Ovary (tissue), 9 donors: ENCODE data around the gene PAFAH1B2. TPM values are rescaled to one million over a fixed set of nuclear protein-coding genes. Genes with fewer than 3 reads are reported as not detected.
A peak's percentile ranks its signal among the peaks of the same experiment; 100 is the strongest.

Experiments used
- DNase-seq, 5 donors: peaks; one replicate each; pipeline ENCODE4 v3.0.0-alpha.2; 2019 to 2020
- H3K27ac ChIP-seq, 2 donors: fragments of 200-600 bp; one replicate each; pipeline versions ENCODE4 v1.5.1 to v1.8.0; 2019 to 2022
- H3K27me3 ChIP-seq: fragments of 200-600 bp; one replicate; pipeline ENCODE4 v1.8.0; 2022
- H3K36me3 ChIP-seq: fragments of 200-600 bp; sonication (generic); one replicate; pipeline ENCODE4 v1.5.1; 2019
- H3K4me1 ChIP-seq: one replicate; pipeline ENCODE4 v1.8.1; 2013; ENCODE audit warnings: mild to moderate bottlenecking, moderate library complexity; ENCODE audit not compliant: insufficient read depth
- H3K4me3 ChIP-seq: fragments of 200-600 bp; sonication (generic); one replicate; pipeline ENCODE4 v1.5.1; 2017
- H3K9me3 ChIP-seq, 2 donors: fragments of 200-600 bp in 1 of 2; sonication (generic) in 1 of 2; one replicate each; pipeline versions ENCODE4 v1.5.1 to v1.8.1; 2013 to 2019; ENCODE audit warnings: mild to moderate bottlenecking in 1 of 2, moderate library complexity in 1 of 2
- EP300 ChIP-seq: sonication (generic); formaldehyde crosslinking; IDR thresholded peaks from one replicate; pipeline ENCODE4 v1.6.1; 2017; ENCODE audit warnings: antibody characterized with exemption
- POLR2A ChIP-seq: fragments of 450-650 bp; IDR thresholded peaks from one replicate; pipeline ENCODE4 v1.6.1; 2017; ENCODE audit warnings: antibody characterized with exemption, mild to moderate bottlenecking, moderate library complexity
- WGBS, 3 donors: extraction: QIAGEN DNeasy Blood & Tissue Kit in 1 of 3; methylation state at CpG; one replicate each; pipeline versions ENCODE4 v1.1.5 to v1.1.7; 2013 to 2017; 5-methylcytosine and 5-hydroxymethylcytosine counted together
- intact Hi-C, 4 donors: fragments of 100-400 bp; cut with DNase I; formaldehyde crosslinking; loops; one replicate each; pipeline versions ENCODE4 v1.11.0 to v1.15.1; 2022 to 2023
- polyA plus RNA-seq, 2 donors: library from polyadenylated mRNA; stranded (reverse); fragments of 200-250 nt in 1 of 2; fragments of 350-450 nt in 1 of 2; fragmentation: Illumina TruSeq in 1 of 2; extraction: RNeasy Lipid Tissue Mini Kit (QIAGEN cat#74804) in 1 of 2; gene quantifications; one replicate each; pipeline ENCODE4 v1.2.3, GENCODE V29; 2013 to 2014
- total RNA-seq, 7 donors: library from RNA; depleted of rRNA in 2 of 7; stranded (reverse); fragments of >200 nt in 2 of 7; fragmentation: NEBNext Ultra II Directional in 3 of 7; extraction: Animal tissue kit (Norgen Biotek cat#: 25700) in 3 of 7; gene quantifications; one replicate each; pipeline versions ENCODE4 v1.1.0 to v1.2.4, GENCODE V29; 2016 to 2023
- TF ChIP-seq, protein P1 (sequence below), 3 donors: fragments of 450-650 bp in 2 of 3; fragments of 200-600 bp in 1 of 3; IDR thresholded peaks; one replicate each; pipeline versions ENCODE4 v1.5.1 to v1.8.0; 2016 to 2022; ENCODE audit warnings: antibody characterized with exemption in 3 of 3, mild to moderate bottlenecking in 1 of 3
- donor health status: DM: no; HTN: no; CAD: no; lungs with moderate emphysema.
- donor health status: DM: no; HTN: no; CAD: no.
- donor health status: Bipolar disorder and iron deficiency.
- donor health status: DM: yes; HTN: yes; CAD: no.
- donor health status: DM: no; HTN: no; CAD: no.
- donor health status: DM: yes; HTN: yes; CAD: no.

PAFAH1B2 gene
- total and polyA plus RNA-seq, 9 donors, result 23.0 to 95.6 (median 75.5) TPM

DNA sequence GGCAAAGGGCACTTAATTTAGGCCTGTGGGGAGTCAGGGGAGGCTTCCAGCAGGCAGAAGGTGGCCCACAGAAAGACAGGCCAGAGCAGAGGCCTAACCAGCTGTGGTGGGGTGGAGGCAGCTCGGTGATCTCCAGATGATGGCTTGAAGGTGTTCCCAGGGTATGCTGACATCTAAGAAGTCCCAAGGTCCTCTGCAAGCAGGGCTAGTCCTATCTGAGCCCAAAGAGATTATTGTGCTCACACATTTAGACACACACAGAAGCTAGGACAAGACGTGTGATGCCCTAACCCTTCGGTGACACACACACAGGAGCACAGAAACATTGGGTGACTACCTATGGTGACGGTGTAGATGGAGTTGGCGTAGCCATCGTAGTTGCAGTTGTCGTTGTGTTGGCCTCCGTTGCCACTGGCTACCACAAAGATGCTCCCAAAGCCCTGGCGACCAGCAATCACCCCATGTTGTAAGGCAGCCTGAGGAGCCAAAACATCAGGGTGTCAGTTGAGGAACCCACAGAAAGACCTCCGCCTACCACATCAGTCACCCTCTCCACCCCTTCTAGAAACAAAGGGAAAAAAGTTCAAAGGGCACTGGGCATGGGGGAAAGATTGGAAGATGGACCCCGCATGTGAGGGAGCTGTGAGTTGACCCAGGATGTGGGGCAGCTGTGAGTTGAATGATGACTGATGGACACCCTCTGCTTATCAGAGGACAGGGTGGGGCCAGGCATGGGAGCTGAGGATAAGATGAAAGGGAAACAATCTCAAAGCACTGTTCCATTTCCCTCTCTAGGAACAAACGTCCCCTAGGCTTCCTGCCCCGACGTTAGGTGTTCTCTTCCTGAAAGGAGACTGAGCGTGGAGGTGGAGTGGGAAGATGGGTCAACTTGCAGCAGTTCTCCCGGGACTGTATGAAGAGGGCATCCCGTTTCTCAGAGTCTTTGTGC is 79.9 kb downstream of the PAFAH1B2 start:
- Histone ChIP-seq H3K27ac (peak overlapping the region in 1 of 2 donors; percentile 17), H3K36me3 (no peaks in the 10 kb centered on the region), H3K4me1 (peaks cover 24% of the 10 kb centered on the region), H3K4me3 (no peak overlapping the region), H3K27me3 (no peaks in the 10 kb centered on the region), H3K9me3 (no peaks in the 10 kb centered on the region)
- TF ChIP-seq EP300 (no peak), POLR2A (no peak)
- TF ChIP-seq, protein P1, sequence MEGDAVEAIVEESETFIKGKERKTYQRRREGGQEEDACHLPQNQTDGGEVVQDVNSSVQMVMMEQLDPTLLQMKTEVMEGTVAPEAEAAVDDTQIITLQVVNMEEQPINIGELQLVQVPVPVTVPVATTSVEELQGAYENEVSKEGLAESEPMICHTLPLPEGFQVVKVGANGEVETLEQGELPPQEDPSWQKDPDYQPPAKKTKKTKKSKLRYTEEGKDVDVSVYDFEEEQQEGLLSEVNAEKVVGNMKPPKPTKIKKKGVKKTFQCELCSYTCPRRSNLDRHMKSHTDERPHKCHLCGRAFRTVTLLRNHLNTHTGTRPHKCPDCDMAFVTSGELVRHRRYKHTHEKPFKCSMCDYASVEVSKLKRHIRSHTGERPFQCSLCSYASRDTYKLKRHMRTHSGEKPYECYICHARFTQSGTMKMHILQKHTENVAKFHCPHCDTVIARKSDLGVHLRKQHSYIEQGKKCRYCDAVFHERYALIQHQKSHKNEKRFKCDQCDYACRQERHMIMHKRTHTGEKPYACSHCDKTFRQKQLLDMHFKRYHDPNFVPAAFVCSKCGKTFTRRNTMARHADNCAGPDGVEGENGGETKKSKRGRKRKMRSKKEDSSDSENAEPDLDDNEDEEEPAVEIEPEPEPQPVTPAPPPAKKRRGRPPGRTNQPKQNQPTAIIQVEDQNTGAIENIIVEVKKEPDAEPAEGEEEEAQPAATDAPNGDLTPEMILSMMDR (IDR thresholded peaks at IDR 0.05), result no peak
- DNase-seq, result peak in 2 of 5 donors; percentile 18 to 22
- intact Hi-C loops, result loop anchor here (5.0 to 10.0 kb wide), 7 partner anchors 37 to 429 kb away; partner anchors contain the start of genes APOA5 (in 1 of the 4) and SIDT2 (in 1 of the 4)
- 80 to 87% (median 82%) methylated on average over 17 of the region's 17 CpGs for WGBS, 3 donors

DNA sequence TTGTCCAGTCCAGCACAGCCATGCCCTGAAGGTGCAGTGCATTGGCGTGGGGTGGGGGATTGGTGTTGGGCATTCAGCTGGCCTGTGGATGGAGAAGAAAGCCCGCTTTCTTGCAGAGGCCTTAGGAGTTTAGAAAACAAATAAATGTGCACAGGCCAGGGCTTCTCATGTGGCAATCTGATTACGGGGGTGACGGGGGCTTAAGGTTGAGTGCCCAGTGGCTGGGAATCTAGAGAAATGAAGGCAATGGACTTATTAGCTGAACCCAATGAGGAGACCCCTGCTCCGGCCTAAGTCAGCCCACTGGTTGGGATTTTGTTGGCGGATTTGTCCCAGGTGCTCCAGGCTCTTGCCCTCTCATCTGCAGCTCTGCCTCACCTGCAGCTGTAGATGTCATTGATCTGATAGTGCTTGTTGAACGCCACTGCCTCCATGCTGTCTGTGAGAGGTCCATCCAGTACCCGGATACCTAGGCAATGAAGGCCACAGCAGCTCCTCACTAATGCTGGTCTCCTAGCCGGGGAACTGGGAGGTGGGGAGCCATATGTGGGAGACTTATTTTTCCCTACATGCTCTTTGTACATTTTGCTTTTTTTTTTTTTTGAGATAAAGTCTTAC is 81.6 kb downstream of the PAFAH1B2 start:
- H3K4me1 ChIP-seq, result peaks cover 11% of the 10 kb centered on the region
- no peaks in the 10 kb centered on the region for H3K9me3 ChIP-seq
- DNase-seq, result peak in 1 of 5 donors; percentile 24
- H3K27ac ChIP-seq, result no peak overlapping the region
- H3K27me3 ChIP-seq, result no peaks in the 10 kb centered on the region
- TF ChIP-seq POLR2A, result no peak
- no peak for TF ChIP-seq EP300
- TF ChIP-seq, protein P1 (IDR thresholded peaks at IDR 0.05), result no peak
- H3K4me3 ChIP-seq, result no peak overlapping the region
- 91 to 95% (median 93%) methylated on average over 9 of the region's 9 CpGs for WGBS, 3 donors
- intact Hi-C loops, result loop anchor here (5.0 to 10.0 kb wide), 10 partner anchors 43 to 493 kb away; partner anchors contain the start of genes APOA5 (in 1 of the 4), SIDT2 (in 1 of the 4) and SIK3 (in 1 of the 4)
- no peaks in the 10 kb centered on the region for H3K36me3 ChIP-seq

Other genes with a start within 250 kb of the PAFAH1B2 start
- gene SIK3, start 45.9 kb upstream of the PAFAH1B2 start, total RNA-seq, result 100 to 1,000 TPM in 1 of 7 donors, 10 to 100 TPM in 6; 33.3 to 134 (median 56.2) TPM
- 10 to 100 TPM; 18.3 to 59.5 TPM for gene SIK3, start 45.9 kb upstream of the PAFAH1B2 start, polyA plus RNA-seq
- gene SIDT2, start 34.5 kb downstream of the PAFAH1B2 start, total RNA-seq, result 100 to 1,000 TPM in 1 of 7 donors, 10 to 100 TPM in 6; 36.5 to 141 (median 73.7) TPM
- 100 to 1,000 TPM in 1 of 2 donors, 10 to 100 TPM in 1; 59.2 to 106 TPM for gene SIDT2, start 34.5 kb downstream of the PAFAH1B2 start, polyA plus RNA-seq
- 1,000 to 10,000 TPM in 3 of 7 donors, 100 to 1,000 TPM in 4; 491 to 2,646 (median 828) TPM for gene TAGLN, start 55.1 kb downstream of the PAFAH1B2 start, total RNA-seq
- gene TAGLN, start 55.1 kb downstream of the PAFAH1B2 start, polyA plus RNA-seq, result 1,000 to 10,000 TPM; 1,650 to 3,307 TPM
- 10 to 100 TPM; 16.3 to 67.7 (median 32.2) TPM for gene PCSK7, start 87.8 kb downstream of the PAFAH1B2 start, total RNA-seq
- 10 to 100 TPM; 14.5 to 15.7 TPM for gene PCSK7, start 87.8 kb downstream of the PAFAH1B2 start, polyA plus RNA-seq
- 10 to 100 TPM in 6 of 7 donors, 1 to 10 TPM in 1; 9.7 to 40.9 (median 29.3) TPM for gene RNF214, start 88.4 kb downstream of the PAFAH1B2 start, total RNA-seq
- 10 to 100 TPM; 12.8 to 22.7 TPM for gene RNF214, start 88.4 kb downstream of the PAFAH1B2 start, polyA plus RNA-seq
- 10 to 100 TPM in 5 of 7 donors, 1 to 10 TPM in 2; 5.1 to 20.3 (median 14.2) TPM for gene BACE1-AS, start 147.1 kb downstream of the PAFAH1B2 start, total RNA-seq
- 10 to 100 TPM in 1 of 2 donors, 1 to 10 TPM in 1; 8.0 to 12.7 TPM for gene BACE1-AS, start 147.1 kb downstream of the PAFAH1B2 start, polyA plus RNA-seq
- 10 to 100 TPM; 12.6 to 49.6 (median 30.7) TPM for gene BACE1, start 172.0 kb downstream of the PAFAH1B2 start, total RNA-seq
- 10 to 100 TPM; 17.1 to 99.7 TPM for gene BACE1, start 172.0 kb downstream of the PAFAH1B2 start, polyA plus RNA-seq
- 10 to 100 TPM; 21.0 to 50.4 (median 32.9) TPM for gene CEP164, start 183.6 kb downstream of the PAFAH1B2 start, total RNA-seq
- 10 to 100 TPM; 18.6 to 21.0 TPM for gene CEP164, start 183.6 kb downstream of the PAFAH1B2 start, polyA plus RNA-seq